HCT116 (cell line): Measurements from ENCODE around the gene LRRC47. TPM values are rescaled to one million over a fixed set of nuclear protein-coding genes. Genes with fewer than 3 reads are reported as not detected.

ENCODE experiments used
- ATAC-seq: fragments of 200-7000 bp; cut with Tn5 transposase; 2 replicates; pipeline ENCODE4 v1.9.1; 2020; ENCODE audit warnings: mild to moderate bottlenecking, moderate library complexity
- BruUV-seq: library from RNA; stranded (reverse); fragments of 400-500 nt; replicated peaks from 2 replicates; lab custom pipeline; 2021; lab: Mats Ljungman, UMichigan
- CTCF ChIA-PET: fragments of 300-600 bp; sonication (Branson Sonifier 250); formaldehyde crosslinking; loops from one replicate; lab custom pipeline; 2021; ENCODE audit warnings: antibody characterized with exemption; lab: Charles Lee
- POLR2A ChIA-PET: fragments of 300-600, 350-600 bp; sonication (Branson Sonifier 250); formaldehyde crosslinking; loops from one replicate; lab custom pipeline; 2021; ENCODE audit warnings: antibody characterized with exemption; lab: Charles Lee
- RAD21 ChIA-PET, 2 experiments: fragments of 300-600 bp; sonication (Branson Sonifier 250); formaldehyde crosslinking; loops; one replicate each; lab custom pipeline; 2023; ENCODE audit warnings: low total read pairs in 2 of 2; ENCODE audit not compliant: uncharacterized antibody in 2 of 2, unreplicated experiment in 2 of 2, low non-redundant PET in 1 of 2; lab: Charles Lee
- DNase-seq: peaks from one replicate; pipeline ENCODE4 v3.0.0-alpha.2; 2010; ENCODE audit warnings: low read depth, low spot score
- H2AFZ ChIP-seq: fragments of 200-600 bp; shearing (Covaris generic), sonication (generic); 2 replicates; pipeline ENCODE4 v1.6.1; 2017; ENCODE audit warnings: low read depth, mixed run types, mixed read lengths, antibody characterized with exemption, low read length; ENCODE audit not compliant: poor library complexity, severe bottlenecking
- H3K27ac ChIP-seq: 2 replicates; pipeline ENCODE4 v1.5.1; 2012; ENCODE audit warnings: low read depth, low read length
- H3K27me3 ChIP-seq: fragments of 200-600 bp; sonication (generic); 2 replicates; pipeline ENCODE4 v1.6.1; 2016; ENCODE audit warnings: mixed run types, low read length, mixed read lengths; ENCODE audit not compliant: insufficient read depth
- H3K36me3 ChIP-seq, 2 experiments: fragments of 200-500 bp in 1 of 2; fragments of 200-600 bp in 1 of 2; sonication (Bioruptor generic) in 1 of 2; sonication (generic) in 1 of 2; 2 replicates each; pipeline versions ENCODE4 v1.5.1 to v1.6.1; 2014 to 2016; ENCODE audit warnings: low read length in 2 of 2, inconsistent platforms in 1 of 2, mixed read lengths in 1 of 2, mixed run types in 1 of 2; ENCODE audit not compliant: insufficient read depth in 2 of 2, control insufficient read depth in 1 of 2
- H3K4me1 ChIP-seq, 2 experiments: fragments of 200-600 bp in 1 of 2; sonication (generic) in 1 of 2; 2 replicates each; pipeline versions ENCODE4 v1.5.1 to v1.6.1; 2012 to 2017; ENCODE audit warnings: low read length in 2 of 2, inconsistent platforms in 1 of 2, mild to moderate bottlenecking in 1 of 2, mixed read lengths in 1 of 2, mixed run types in 1 of 2, moderate library complexity in 1 of 2; ENCODE audit not compliant: insufficient read depth in 2 of 2, control insufficient read depth in 1 of 2
- H3K4me2 ChIP-seq: fragments of 200-600 bp; sonication (generic); 2 replicates; pipeline ENCODE4 v1.6.1; 2017; ENCODE audit warnings: mixed run types, low read length, mixed read lengths
- H3K4me3 ChIP-seq, 2 experiments: fragments of 200-600 bp in 1 of 2; sonication (generic) in 1 of 2; replicated peaks in 1 of 2; 2 replicates each; pipeline ENCODE4 v1.5.1; 2011 to 2016; ENCODE audit warnings: low read length in 2 of 2, control low read depth in 1 of 2, low read depth in 1 of 2, mild to moderate bottlenecking in 1 of 2, mixed read lengths in 1 of 2, mixed run types in 1 of 2
- H3K79me2 ChIP-seq: fragments of 200-600 bp; sonication (generic); 2 replicates; pipeline ENCODE4 v1.6.1; 2017; ENCODE audit warnings: mild to moderate bottlenecking, mixed run types, low read length, moderate library complexity, mixed read lengths; ENCODE audit not compliant: insufficient read depth
- H3K9ac ChIP-seq: fragments of 200-600 bp; sonication (generic); 2 replicates; pipeline ENCODE4 v1.6.1; 2016; ENCODE audit warnings: low read length, mixed read lengths
- H3K9me2 ChIP-seq: fragments of 200-600 bp; sonication (generic), shearing (Covaris generic); 2 replicates; pipeline ENCODE4 v1.6.1; 2017; ENCODE audit warnings: mixed run types, mild to moderate bottlenecking, moderate library complexity; ENCODE audit not compliant: insufficient read depth
- H3K9me3 ChIP-seq, 2 experiments: fragments of 200-500 bp in 1 of 2; fragments of 200-600 bp in 1 of 2; sonication (Bioruptor generic) in 1 of 2; sonication (generic) in 1 of 2; 2 replicates each; pipeline ENCODE4 v1.6.1; 2014 to 2017; ENCODE audit warnings: low read length in 2 of 2, mixed read lengths in 2 of 2, inconsistent platforms in 1 of 2, low read depth in 1 of 2, mild to moderate bottlenecking in 1 of 2, mixed run types in 1 of 2, moderate library complexity in 1 of 2; ENCODE audit not compliant: control insufficient read depth in 1 of 2, insufficient read depth in 1 of 2
- H4K20me1 ChIP-seq: fragments of 200-600 bp; sonication (generic), shearing (Covaris generic); 2 replicates; pipeline ENCODE4 v1.6.1; 2017; ENCODE audit warnings: mixed run types, mild to moderate bottlenecking, moderate library complexity; ENCODE audit not compliant: insufficient read depth
- CEBPB ChIP-seq: IDR thresholded peaks from 2 replicates; pipeline ENCODE4 v1.6.1; 2012; ENCODE audit warnings: low read depth
- ELF1 ChIP-seq: IDR thresholded peaks from 2 replicates; pipeline ENCODE4 v1.6.1; 2012; ENCODE audit warnings: low read depth, borderline replicate concordance
- EZH2phosphoT487 ChIP-seq: fragments of 200-600 bp; IDR thresholded peaks from 2 replicates; pipeline ENCODE4 v1.6.1; 2018; ENCODE audit warnings: antibody characterized with exemption, borderline replicate concordance
- FOSL1 ChIP-seq: IDR thresholded peaks from 2 replicates; pipeline ENCODE4 v1.6.1; 2012; ENCODE audit warnings: low read depth
- JUND ChIP-seq: IDR thresholded peaks from 2 replicates; pipeline ENCODE4 v1.6.1; 2012
- MAX ChIP-seq: IDR thresholded peaks from 2 replicates; pipeline ENCODE4 v1.6.1; 2012
- POLR2A ChIP-seq: IDR thresholded peaks from 2 replicates; pipeline ENCODE4 v1.7.0; 2011; ENCODE audit warnings: borderline replicate concordance; ENCODE audit not compliant: insufficient read depth, insufficient read length; ENCODE audit errors: extremely low read depth
- POLR2AphosphoS5 ChIP-seq: IDR thresholded peaks from 2 replicates; pipeline ENCODE4 v1.6.1; 2011; ENCODE audit warnings: mild to moderate bottlenecking, low read depth, low read length, moderate library complexity
- RAD21 ChIP-seq: IDR thresholded peaks from 2 replicates; pipeline ENCODE4 v1.6.1; 2012; ENCODE audit warnings: low read depth, mild to moderate bottlenecking
- SIN3A ChIP-seq: IDR thresholded peaks from 2 replicates; pipeline ENCODE4 v1.6.1; 2012; ENCODE audit warnings: low read depth
- SP1 ChIP-seq: IDR thresholded peaks from 2 replicates; pipeline ENCODE4 v1.6.1; 2012; ENCODE audit warnings: low read depth
- TCF7L2 ChIP-seq: IDR thresholded peaks from 2 replicates; pipeline ENCODE4 v1.7.0; 2011; ENCODE audit warnings: borderline replicate concordance, inconsistent platforms; ENCODE audit not compliant: insufficient read depth, insufficient read length; ENCODE audit errors: extremely low read depth
- ZFX ChIP-seq: fragments of 450-650 bp; IDR thresholded peaks from 2 replicates; pipeline ENCODE4 v1.6.1; 2017
- ZNF274 ChIP-seq: fragments of 200-500 bp; sonication (Bioruptor generic); IDR thresholded peaks from 2 replicates; pipeline ENCODE4 v1.6.1; 2014; ENCODE audit warnings: mild to moderate bottlenecking, low read depth, low read length, inconsistent platforms
- intact Hi-C: fragments of 100-400 bp; cut with micrococcal nuclease; formaldehyde crosslinking; loops from 2 replicates; pipeline ENCODE4 v1.10.0; 2022
- total RNA-seq: library from RNA; stranded (reverse); gene quantifications from one replicate; pipeline ENCODE4 v1.2.1, GENCODE V29; 2021; ENCODE audit not compliant: unreplicated experiment
- TF ChIP-seq, protein P1 (sequence below): IDR thresholded peaks from 2 replicates; pipeline ENCODE4 v1.6.1; 2012; ENCODE audit warnings: low read depth
- TF ChIP-seq, protein P2 (sequence below): IDR thresholded peaks from 2 replicates; pipeline ENCODE4 v1.6.1; 2012

The LRRC47 gene
- total RNA-seq, 1 experiment from 2014 or later, result 48.0 TPM

DNA sequence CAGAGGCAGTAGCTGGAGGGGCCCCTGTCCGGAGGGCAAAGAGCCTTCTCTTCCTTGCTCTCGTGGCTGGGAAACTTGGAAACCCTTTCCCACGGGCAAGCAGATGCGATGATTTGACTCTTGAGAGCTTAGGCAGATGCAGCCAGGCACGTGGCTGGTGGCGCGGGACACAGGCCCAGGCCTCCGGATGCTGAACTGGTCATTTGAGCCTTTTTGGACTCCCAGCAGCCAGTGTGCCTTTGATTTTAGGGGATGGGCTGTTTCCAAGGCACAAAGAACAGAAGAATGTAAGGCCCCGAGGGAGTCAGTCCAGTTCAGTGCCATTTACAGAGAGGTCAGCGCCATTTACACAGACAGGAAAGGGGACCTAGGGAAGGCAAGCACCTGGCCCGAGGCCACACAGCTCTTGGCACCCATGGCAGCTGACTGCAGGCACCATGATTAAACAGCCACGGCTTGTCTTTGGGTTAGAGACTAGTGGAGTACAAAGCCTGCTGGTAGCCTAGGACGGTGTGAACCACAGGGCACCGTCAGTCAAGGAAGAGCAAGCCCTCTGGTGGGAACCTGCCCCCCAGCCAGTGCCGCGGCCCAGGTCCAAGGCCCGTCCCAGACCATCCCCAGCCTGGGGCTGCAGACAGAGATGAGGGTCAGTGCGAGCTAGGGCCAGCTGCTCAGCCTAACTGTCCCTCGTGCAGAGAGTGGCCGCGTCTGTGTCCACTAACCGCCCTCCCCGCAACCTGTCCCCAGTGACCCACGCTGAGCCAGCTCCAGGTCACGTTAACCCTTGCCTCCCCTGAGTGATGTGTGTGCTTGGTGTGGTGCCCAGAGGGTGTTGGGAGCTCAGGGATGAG is 64.5 kb downstream of the LRRC47 start:
- Histone ChIP-seq H3K36me3 (no peaks in the 10 kb centered on the region), H3K27me3 (no peaks in the 10 kb centered on the region), H3K9ac (no peak overlapping the region), H3K4me1 (no peaks in the 10 kb centered on the region), H3K27ac (no peak overlapping the region), H3K4me3 (no peak overlapping the region), H2AFZ (no peak overlapping the region), H3K9me2 (no peaks in the 10 kb centered on the region), H3K79me2 (no peaks in the 10 kb centered on the region), H3K9me3 (no peaks in the 10 kb centered on the region), H3K4me2 (no peak overlapping the region), H4K20me1 (no peaks in the 10 kb centered on the region)
- BruUV-seq, result no TSS peak
- ATAC-seq (no peak), DNase-seq (no peak)
- POLR2A ChIA-PET, result no interaction called here
- no peak for TF ChIP-seq ZFX
- intact Hi-C loops, result no loop called here
- RAD21 ChIA-PET, result no interaction called here
- CTCF ChIA-PET, result no interaction called here

- intact Hi-C loops, result no loop called here
- RAD21 ChIA-PET, result no interaction called here
- POLR2A ChIA-PET, result no interaction called here
- no peak overlapping the region for H2AFZ ChIP-seq
- H3K4me2 ChIP-seq, result no peak overlapping the region
- H3K79me2 ChIP-seq, result no peaks in the 10 kb centered on the region
- H4K20me1 ChIP-seq, result no peaks in the 10 kb centered on the region
- no peaks in the 10 kb centered on the region for H3K9me3 ChIP-seq
- H3K27ac ChIP-seq, result no peak overlapping the region
- H3K27me3 ChIP-seq, result no peaks in the 10 kb centered on the region
- H3K4me1 ChIP-seq, result no peaks in the 10 kb centered on the region
- TF ChIP-seq, protein P1, sequence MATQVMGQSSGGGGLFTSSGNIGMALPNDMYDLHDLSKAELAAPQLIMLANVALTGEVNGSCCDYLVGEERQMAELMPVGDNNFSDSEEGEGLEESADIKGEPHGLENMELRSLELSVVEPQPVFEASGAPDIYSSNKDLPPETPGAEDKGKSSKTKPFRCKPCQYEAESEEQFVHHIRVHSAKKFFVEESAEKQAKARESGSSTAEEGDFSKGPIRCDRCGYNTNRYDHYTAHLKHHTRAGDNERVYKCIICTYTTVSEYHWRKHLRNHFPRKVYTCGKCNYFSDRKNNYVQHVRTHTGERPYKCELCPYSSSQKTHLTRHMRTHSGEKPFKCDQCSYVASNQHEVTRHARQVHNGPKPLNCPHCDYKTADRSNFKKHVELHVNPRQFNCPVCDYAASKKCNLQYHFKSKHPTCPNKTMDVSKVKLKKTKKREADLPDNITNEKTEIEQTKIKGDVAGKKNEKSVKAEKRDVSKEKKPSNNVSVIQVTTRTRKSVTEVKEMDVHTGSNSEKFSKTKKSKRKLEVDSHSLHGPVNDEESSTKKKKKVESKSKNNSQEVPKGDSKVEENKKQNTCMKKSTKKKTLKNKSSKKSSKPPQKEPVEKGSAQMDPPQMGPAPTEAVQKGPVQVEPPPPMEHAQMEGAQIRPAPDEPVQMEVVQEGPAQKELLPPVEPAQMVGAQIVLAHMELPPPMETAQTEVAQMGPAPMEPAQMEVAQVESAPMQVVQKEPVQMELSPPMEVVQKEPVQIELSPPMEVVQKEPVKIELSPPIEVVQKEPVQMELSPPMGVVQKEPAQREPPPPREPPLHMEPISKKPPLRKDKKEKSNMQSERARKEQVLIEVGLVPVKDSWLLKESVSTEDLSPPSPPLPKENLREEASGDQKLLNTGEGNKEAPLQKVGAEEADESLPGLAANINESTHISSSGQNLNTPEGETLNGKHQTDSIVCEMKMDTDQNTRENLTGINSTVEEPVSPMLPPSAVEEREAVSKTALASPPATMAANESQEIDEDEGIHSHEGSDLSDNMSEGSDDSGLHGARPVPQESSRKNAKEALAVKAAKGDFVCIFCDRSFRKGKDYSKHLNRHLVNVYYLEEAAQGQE, result no peak
- TF ChIP-seq FOSL1, result no peak
- no peak for TF ChIP-seq CEBPB
- no peak for TF ChIP-seq JUND
- TF ChIP-seq POLR2A, result no peak
- TF ChIP-seq SIN3A, result no peak
- no peak for TF ChIP-seq POLR2AphosphoS5
- TF ChIP-seq ZFX, result no peak
- no peak for TF ChIP-seq TCF7L2
- TF ChIP-seq SP1, result no peak
- TF ChIP-seq ELF1, result no peak
- no peak for TF ChIP-seq RAD21
- TF ChIP-seq MAX, result no peak
- TF ChIP-seq, protein P2, sequence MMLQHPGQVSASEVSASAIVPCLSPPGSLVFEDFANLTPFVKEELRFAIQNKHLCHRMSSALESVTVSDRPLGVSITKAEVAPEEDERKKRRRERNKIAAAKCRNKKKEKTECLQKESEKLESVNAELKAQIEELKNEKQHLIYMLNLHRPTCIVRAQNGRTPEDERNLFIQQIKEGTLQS, result no peak
- no peak for TF ChIP-seq EZH2phosphoT487
- no peak for TF ChIP-seq ZNF274
- DNase-seq (no peak), ATAC-seq (no peak)
- BruUV-seq, result no TSS peak
- no peaks in the 10 kb centered on the region for H3K9me2 ChIP-seq
- CTCF ChIA-PET, result no interaction called here
- H3K9ac ChIP-seq, result no peak overlapping the region
- H3K4me3 ChIP-seq, result no peak overlapping the region
- H3K36me3 ChIP-seq, result no peaks in the 10 kb centered on the region
These were observed 65.6 kb downstream of the LRRC47 start for GRCh38 chr1:3730543-3731247.
